ENCODE data around the gene PLEKHH2.

Gene PLEKHH2

GRCh38 chr2:43727634-43728014 is 90.6 kb downstream of the PLEKHH2 start:
- H3K4me3 ChIP-seq (ENCODE audit: low read depth, low read length): no peak overlapping the region
- no peak for TF ChIP-seq CTCF (IDR thresholded peaks at IDR 0.05)
- H3K9ac ChIP-seq: no peak overlapping the region
- H3K27me3 ChIP-seq (ENCODE audit: control insufficient read depth, insufficient read depth, low read length): no peaks in the 10 kb centered on the region
- no peak overlapping the region for H3K4me2 ChIP-seq (ENCODE audit: low read length)
- H2AFZ ChIP-seq: no peak overlapping the region
- H3K27ac ChIP-seq: no peak overlapping the region
- no peaks in the 10 kb centered on the region for H3K9me3 ChIP-seq (ENCODE audit: control insufficient read depth, low read length)
- H3K79me2 ChIP-seq: no peaks in the 10 kb centered on the region
- H3K36me3 ChIP-seq (ENCODE audit: control insufficient read depth, insufficient read depth, low read length): no peaks in the 10 kb centered on the region
- no peaks in the 10 kb centered on the region for H3K4me1 ChIP-seq

GRCh38 chr2:43729491-43730174 is 92.6 kb downstream of the PLEKHH2 start:
- Histone ChIP-seq H3K36me3 (ENCODE audit: control insufficient read depth, insufficient read depth, low read length) (no peaks in the 10 kb centered on the region), H3K9me3 (ENCODE audit: control insufficient read depth, low read length) (no peaks in the 10 kb centered on the region), H3K27me3 (ENCODE audit: control insufficient read depth, insufficient read depth, low read length) (no peaks in the 10 kb centered on the region), H3K4me1 (no peaks in the 10 kb centered on the region), H2AFZ (no peak overlapping the region), H3K9ac (no peak overlapping the region), H3K79me2 (no peaks in the 10 kb centered on the region), H3K4me2 (ENCODE audit: low read length) (no peak overlapping the region), H3K4me3 (ENCODE audit: low read depth, low read length) (no peak overlapping the region), H3K27ac (no peak overlapping the region)
- TF ChIP-seq CTCF (IDR thresholded peaks at IDR 0.05): no peak

- no peak for TF ChIP-seq CTCF (IDR thresholded peaks at IDR 0.05)
- H3K36me3 ChIP-seq (ENCODE audit: control insufficient read depth, insufficient read depth, low read length): no peaks in the 10 kb centered on the region
- no peak overlapping the region for H2AFZ ChIP-seq
- H3K4me3 ChIP-seq (ENCODE audit: low read depth, low read length): no peak overlapping the region
- H3K4me1 ChIP-seq: no peaks in the 10 kb centered on the region
- H3K4me2 ChIP-seq (ENCODE audit: low read length): no peak overlapping the region
- no peaks in the 10 kb centered on the region for H3K9me3 ChIP-seq (ENCODE audit: control insufficient read depth, low read length)
- H3K79me2 ChIP-seq: no peaks in the 10 kb centered on the region
- no peak overlapping the region for H3K27ac ChIP-seq
- H3K9ac ChIP-seq: no peak overlapping the region
- no peaks in the 10 kb centered on the region for H3K27me3 ChIP-seq (ENCODE audit: control insufficient read depth, insufficient read depth, low read length)
Observed at GRCh38 chr2:43731211-43731610, 94.2 kb downstream of the PLEKHH2 start.

- no peak for TF ChIP-seq CTCF (IDR thresholded peaks at IDR 0.05)
- no peaks in the 10 kb centered on the region for H3K79me2 ChIP-seq
- H2AFZ ChIP-seq: no peak overlapping the region
- no peak overlapping the region for H3K4me2 ChIP-seq (ENCODE audit: low read length)
- H3K27ac ChIP-seq: no peak overlapping the region
- H3K36me3 ChIP-seq (ENCODE audit: control insufficient read depth, insufficient read depth, low read length): no peaks in the 10 kb centered on the region
- no peaks in the 10 kb centered on the region for H3K27me3 ChIP-seq (ENCODE audit: control insufficient read depth, insufficient read depth, low read length)
- no peak overlapping the region for H3K4me3 ChIP-seq (ENCODE audit: low read depth, low read length)
- H3K9me3 ChIP-seq (ENCODE audit: control insufficient read depth, low read length): no peaks in the 10 kb centered on the region
- H3K9ac ChIP-seq: no peak overlapping the region
- peaks cover 8% of the 10 kb centered on the region for H3K4me1 ChIP-seq
Observed at GRCh38 chr2:43736637-43737036, 99.6 kb downstream of the PLEKHH2 start.
